ENCODE results near the gene PLEKHG4B.

Gene PLEKHG4B

DNA sequence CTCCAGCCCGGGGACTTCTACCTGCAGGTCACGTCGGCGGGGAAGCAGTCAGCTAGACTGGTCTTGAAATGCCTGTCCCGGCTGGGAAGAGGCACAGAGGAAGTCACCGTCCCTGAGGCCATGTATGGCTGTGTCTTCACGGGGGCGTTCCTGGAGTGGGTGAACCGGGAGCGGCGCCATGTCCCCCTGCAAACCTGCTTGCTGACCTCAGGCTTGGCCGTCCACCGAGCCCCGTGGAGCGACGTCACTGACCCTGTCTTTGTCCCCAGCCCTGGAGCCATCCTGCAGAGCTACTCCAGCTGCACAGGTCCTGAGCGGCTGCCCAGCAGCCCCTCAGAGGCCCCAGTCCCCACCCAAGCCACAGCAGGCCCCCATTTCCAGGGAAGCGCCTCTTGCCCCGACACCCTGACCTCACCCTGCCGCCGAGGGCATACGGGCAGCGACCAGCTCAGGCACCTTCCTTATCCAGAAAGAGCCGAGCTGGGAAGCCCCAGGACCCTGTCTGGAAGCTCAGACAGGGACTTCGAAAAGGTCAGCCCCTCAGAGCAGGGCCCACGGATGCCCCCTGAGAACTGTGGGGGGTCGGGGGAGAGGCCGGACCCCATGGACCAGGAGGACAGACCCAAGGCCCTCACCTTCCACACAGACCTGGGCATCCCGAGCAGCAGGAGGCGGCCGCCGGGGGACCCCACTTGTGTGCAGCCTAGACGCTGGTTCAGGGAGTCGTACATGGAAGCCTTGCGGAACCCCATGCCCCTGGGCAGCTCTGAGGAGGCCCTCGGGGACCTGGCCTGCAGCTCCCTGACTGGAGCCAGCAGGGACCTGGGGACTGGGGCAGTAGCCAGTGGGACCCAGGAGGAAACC lies 47.8 kb downstream of the PLEKHG4B start:
- no peak for DNase-seq

GRCh38 chr5:140443-140829 lies 48.5 kb downstream of the PLEKHG4B start:
- DNase-seq, result no peak

DNA sequence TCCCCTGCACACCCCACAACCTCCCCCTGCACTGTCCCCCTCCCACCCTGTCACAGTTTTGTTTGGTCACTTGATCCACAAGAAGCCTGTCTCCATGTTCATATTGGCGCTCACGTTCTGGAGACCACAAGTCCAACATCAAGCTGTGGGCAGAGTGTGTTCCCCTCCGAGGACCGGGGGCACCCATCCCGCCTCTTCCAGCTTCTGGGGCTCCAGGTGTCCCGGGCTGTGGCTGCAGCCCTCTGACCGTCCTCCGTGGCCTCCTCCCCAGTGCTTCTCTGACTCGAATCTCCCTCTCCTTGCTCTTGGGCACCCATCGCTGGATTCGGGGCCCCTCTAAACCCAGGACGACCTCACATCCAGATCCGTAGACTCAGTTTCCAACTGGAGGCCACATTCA lies 49.2 kb downstream of the PLEKHG4B start:
- DNase-seq, result no peak

GRCh38 chr5:141761-142160 lies 49.8 kb downstream of the PLEKHG4B start:
- no peak for DNase-seq

GRCh38 chr5:142246-142810 lies 50.4 kb downstream of the PLEKHG4B start:
- no peak for DNase-seq

DNA sequence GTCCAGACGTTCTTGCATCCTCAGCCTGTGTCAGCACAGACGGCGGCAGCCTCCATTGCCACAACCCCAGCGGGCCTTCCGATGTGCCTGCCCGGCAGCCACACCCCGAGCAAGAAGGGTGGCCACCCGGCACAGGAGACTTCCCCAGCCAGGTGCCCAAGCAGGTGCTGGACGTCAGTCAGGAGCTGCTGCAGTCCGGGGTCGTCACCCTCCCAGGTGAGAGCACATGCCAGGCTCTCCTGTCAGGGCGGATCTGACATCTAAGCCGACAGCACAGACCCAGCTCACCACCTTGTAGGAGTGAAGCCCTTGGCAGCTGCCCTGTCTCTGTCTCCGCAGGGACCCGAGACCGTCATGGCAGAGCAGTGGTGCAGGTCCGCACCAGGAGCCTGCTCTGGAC lies 51.1 kb downstream of the PLEKHG4B start:
- no peak for DNase-seq

- DNase-seq, result no peak
Measured at GRCh38 chr5:144941-145340, 53.0 kb downstream of the PLEKHG4B start.

DNA sequence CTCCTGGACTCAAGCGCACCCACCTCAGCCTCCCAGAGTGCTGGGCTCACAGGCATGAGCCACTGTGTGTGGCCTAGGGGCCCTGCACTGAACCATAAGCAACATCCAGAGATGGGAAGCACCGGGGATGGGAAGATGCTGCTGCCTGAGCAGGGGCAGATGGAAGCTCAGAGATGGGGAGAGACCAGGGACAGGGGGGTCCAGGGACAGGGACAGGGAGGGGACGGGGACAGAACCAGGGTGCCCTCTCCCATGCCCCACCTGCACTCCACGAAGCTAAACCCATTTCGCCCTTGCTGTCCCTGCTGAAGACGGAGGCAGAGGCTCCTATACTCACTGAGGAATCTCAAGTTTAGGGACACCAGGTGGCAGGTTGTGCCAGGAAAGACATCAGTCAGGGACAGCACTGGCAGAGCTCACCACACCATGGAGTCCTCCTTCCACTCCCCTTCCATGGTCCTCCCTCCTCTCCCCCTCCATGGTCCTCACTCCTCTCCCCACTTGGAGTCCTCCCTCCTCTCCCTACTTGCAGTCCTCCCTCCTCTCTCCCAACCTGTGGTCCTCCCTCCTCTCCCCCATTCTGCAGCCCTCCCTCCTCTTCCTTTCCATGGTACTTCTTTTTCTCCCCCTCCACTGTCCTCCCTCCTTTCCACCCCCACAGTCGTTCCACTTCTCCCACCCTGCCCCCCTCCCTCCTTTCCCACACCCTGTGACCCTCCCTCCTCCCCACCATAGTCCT lies 53.8 kb downstream of the PLEKHG4B start:
- no peak for DNase-seq

DNA sequence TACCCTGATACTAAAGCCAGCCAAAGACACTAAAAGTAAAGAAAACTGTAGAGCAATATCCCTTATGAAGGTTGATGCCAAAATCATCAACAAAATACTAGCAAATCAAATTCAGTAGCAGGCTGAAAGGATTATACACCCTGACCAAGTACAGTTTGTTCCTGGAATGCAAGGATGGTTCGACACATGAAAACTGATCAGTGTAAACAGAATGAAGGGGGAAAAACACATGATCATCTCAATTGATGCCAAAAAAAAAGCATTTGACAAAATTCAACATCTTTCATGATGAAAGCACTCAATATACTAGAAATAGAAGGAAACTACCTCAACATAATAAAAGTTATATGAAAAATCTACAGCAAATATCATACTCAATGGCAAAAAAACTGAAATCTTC lies 55.8 kb downstream of the PLEKHG4B start:
- DNase-seq, result no peak

DNA sequence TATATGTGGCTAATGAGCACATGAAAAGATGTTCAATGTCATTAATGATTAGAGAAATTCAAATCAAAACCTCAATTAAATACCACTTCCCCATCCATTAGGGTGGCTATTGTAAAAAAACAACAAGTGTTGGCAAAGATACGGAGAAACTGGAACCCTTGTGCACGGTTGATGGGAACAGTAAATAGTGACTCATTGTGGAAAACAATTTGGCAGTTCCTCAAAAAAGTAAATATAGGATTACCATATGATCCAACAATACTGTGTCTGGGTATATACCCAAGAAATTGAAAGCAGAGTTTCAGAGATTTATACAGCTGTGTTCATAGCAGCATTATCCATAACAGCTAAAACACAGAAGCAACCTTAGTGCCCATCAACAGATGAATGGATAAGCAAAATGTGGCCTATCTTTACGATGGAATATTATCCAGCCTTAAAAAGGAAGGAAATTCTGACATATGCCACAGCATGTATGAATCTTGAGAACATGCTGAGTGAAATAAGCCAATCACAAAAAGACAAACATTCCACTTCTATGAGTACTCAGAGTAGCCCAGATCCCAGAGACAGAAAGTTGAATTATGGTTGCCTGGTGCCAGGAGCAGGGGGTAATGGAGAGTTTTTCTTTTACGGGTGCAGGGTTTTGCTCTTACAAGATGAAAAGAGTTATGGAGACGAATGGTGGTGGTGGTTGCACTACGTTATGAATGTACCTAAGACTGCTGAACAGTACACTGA lies 57.9 kb downstream of the PLEKHG4B start:
- DNase-seq, result no peak

GRCh38 chr5:150746-151145 lies 58.8 kb downstream of the PLEKHG4B start:
- DNase-seq, result no peak

GRCh38 chr5:152077-152476 lies 60.1 kb downstream of the PLEKHG4B start:
- no peak for DNase-seq

GRCh38 chr5:153256-153655 lies 61.3 kb downstream of the PLEKHG4B start:
- DNase-seq, result no peak

DNA sequence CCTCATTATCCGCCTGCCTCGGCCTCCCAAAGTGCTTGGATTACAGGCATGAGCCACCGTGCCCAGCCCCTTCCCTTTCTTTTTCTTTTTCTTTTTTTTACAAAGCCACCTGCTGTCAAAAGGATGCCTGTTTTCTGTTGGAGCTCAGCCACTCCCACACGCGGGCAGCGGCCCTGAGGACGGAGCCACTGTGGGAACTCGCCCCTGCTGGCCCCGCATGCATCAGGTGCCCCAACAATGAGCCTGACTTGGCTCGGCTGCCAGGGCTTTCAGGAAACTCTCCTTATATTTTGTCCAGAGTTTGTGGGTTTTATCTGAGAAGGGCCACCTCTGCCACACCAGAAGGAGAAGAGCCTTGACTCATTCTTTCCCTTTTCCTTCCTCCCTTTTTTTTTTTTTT lies 62.3 kb downstream of the PLEKHG4B start:
- DNase-seq, result no peak

DNA sequence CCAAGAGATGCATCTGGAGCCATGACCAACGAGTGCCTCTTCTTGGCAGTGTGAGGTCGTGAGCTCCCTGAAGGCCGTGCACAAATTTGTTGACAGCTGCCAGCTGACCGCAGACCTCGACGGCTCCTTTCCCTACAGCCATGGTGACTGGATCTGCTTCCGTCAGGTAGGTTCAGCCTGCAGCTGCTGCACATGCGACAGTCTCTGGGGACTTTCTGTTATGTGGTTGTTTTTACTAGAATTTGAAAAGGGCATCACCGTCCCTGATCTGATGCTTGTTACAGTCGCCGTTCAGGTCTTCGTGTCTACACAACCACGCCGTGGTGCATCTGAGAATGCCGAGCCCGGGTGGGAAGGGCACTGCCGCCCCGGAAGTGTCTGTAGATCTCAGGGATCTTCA lies 62.9 kb downstream of the PLEKHG4B start:
- no peak for DNase-seq

DNA sequence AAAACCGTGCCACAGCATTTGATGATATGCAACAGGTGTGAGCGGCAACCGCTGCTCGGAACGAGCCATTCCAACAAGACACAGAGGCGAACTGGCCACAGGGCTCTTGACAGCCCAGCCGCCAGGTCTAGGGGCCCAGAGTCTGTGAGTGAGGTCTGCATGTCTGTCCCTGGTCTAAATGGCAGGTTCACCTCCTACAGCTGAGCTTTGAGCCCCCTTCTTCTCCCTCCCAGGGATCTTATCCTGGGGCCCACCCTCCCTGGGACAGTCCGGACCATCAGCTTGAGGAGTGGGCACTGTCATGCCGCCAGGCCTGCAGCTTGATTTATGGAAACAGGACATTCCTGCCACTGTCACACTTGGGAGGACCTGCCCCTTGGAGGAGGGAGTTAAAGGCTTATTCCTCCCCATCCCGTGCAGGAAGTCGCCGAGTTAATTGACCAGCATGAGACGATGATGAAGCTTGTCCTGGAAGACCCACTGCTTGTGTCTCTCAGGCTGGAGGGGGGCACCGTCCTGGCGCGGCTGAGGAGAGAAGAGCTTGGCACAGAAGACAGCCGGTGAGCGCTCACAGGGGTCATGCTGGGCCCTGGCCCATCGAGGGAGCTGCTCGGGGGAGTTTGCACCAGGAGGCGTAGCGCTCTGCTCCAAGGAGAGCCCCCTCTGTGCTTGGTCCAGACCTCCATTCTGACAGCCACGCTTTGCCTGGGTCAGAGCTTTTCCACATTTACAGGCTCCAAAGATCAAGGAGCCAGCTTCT lies 63.9 kb downstream of the PLEKHG4B start:
- no peak for DNase-seq

DNA sequence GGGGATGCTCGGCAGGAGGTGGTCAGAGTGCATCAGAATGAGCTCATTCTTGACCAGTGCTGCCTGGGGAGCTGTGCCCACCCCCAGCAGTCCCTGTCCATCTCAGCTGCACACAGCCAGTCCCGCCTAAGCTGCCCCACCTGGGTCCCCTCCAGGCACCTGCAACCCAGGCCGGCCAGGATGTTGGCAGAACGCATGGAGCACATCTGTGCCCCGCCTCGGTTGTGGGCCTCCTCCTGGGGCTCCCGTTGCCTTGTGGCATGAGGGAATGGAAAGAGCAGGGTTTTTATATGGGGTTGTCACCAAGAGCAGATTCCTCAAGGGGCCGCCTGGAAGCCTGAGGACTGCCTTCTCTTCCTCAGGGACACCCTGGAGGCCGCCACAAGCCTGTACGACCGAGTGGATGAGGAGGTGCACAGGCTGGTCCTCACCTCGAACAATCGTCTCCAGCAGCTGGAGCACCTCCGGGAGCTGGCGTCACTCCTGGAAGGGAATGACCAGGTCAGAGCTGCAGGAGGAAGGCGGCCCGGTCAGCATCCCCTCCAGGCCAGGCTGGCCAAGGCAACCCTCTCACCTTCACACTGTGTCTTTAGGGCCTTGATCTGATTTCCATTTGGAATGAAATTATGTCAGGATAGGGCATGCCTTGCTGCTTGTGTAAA lies 64.6 kb downstream of the PLEKHG4B start:
- DNase-seq, result no peak

DNA sequence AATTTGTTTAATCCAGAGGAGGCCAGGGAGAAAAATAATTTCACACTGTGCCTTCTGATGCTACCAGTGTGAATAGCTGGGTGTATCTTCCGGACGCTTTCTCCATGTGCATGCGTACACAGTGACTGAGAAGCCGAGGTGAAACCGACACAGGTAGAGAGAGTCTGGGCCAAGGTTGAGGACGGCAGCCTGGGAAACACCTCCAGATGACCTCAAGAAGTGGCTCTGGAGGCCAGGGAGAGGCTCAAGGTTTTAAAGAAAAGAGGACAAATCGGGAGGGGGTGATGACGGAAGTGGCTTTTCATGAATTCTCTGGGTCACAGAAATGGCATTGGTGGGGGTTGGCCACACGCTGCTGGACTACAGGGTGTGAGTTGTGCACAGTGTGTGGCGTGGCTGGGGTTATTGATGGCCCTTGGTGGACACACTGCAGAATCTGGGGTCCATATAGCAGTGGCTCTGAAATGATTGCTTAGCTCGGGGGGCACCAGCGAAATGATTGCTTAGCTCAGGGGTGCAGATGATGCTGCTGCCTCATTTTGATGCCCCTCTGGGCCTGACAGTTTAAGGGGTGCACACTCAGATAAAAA lies 65.3 kb downstream of the PLEKHG4B start:
- DNase-seq, result no peak

GRCh38 chr5:157801-158200 lies 65.8 kb downstream of the PLEKHG4B start:
- DNase-seq, result no peak

DNA sequence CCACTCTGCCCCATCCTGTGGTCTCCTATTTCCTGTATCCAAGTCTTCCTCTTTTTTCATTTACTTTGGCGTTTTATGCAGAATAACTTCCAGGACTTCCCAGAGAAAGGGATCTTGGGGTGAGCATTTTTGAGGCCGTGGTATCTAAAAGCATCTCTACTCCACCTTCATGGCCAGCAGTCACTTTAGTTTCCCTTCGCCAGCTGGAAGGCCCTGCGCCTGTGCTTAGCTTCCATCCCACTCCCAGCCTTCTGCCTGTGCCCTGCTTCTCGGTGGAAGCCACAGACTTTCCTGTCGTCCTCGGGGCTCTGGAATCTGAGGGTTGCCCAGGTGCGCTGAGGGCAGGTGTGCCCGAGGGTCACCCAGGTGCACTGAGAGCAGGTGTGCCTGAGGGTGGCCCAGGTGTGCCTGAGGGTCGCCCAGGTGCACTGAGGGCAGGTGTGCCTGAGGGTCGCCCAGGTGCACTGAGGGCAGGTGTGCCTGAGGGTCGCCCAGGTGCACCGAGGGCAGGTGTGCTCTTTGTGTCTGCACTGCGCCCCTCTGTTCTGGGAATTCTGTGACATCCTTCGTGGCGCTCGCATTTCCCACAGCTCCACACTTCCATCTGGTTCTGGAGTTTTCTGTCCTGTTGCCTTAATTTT lies 67.0 kb downstream of the PLEKHG4B start:
- no peak for DNase-seq

All from activated effector memory CD4-positive, alpha-beta T cell treated with Interleukin-2 at 50 U/mL for 16 hours (primary cell).